Ovary (tissue), 9 donors: ENCODE measurements around the gene RSPH9. TPM values are rescaled to one million over a fixed set of nuclear protein-coding genes. Genes with fewer than 3 reads are reported as not detected.

Source experiments
- DNase-seq, 5 donors: peaks; one replicate each; pipeline ENCODE4 v3.0.0-alpha.2; 2019 to 2020
- H3K27ac ChIP-seq, 2 donors: fragments of 200-600 bp; one replicate each; pipeline versions ENCODE4 v1.5.1 to v1.8.0; 2019 to 2022
- H3K27me3 ChIP-seq: fragments of 200-600 bp; one replicate; pipeline ENCODE4 v1.8.0; 2022
- H3K36me3 ChIP-seq: fragments of 200-600 bp; sonication (generic); one replicate; pipeline ENCODE4 v1.5.1; 2019
- H3K4me1 ChIP-seq: one replicate; pipeline ENCODE4 v1.8.1; 2013; ENCODE audit warnings: mild to moderate bottlenecking, moderate library complexity; ENCODE audit not compliant: insufficient read depth
- H3K4me3 ChIP-seq: fragments of 200-600 bp; sonication (generic); one replicate; pipeline ENCODE4 v1.5.1; 2017
- H3K9me3 ChIP-seq, 2 donors: fragments of 200-600 bp in 1 of 2; sonication (generic) in 1 of 2; one replicate each; pipeline versions ENCODE4 v1.5.1 to v1.8.1; 2013 to 2019; ENCODE audit warnings: mild to moderate bottlenecking in 1 of 2, moderate library complexity in 1 of 2
- CTCF ChIP-seq, 3 donors: fragments of 450-650 bp in 2 of 3; fragments of 200-600 bp in 1 of 3; IDR thresholded peaks; one replicate each; pipeline versions ENCODE4 v1.5.1 to v1.8.0; 2016 to 2022; ENCODE audit warnings: antibody characterized with exemption in 3 of 3, mild to moderate bottlenecking in 1 of 3
- EP300 ChIP-seq: sonication (generic); formaldehyde crosslinking; IDR thresholded peaks from one replicate; pipeline ENCODE4 v1.6.1; 2017; ENCODE audit warnings: antibody characterized with exemption
- POLR2A ChIP-seq: fragments of 450-650 bp; IDR thresholded peaks from one replicate; pipeline ENCODE4 v1.6.1; 2017; ENCODE audit warnings: antibody characterized with exemption, mild to moderate bottlenecking, moderate library complexity
- WGBS, 3 donors: extraction: QIAGEN DNeasy Blood & Tissue Kit in 1 of 3; methylation state at CpG; one replicate each; pipeline versions ENCODE4 v1.1.5 to v1.1.7; 2013 to 2017; 5-methylcytosine and 5-hydroxymethylcytosine counted together
- intact Hi-C, 4 donors: fragments of 100-400 bp; cut with DNase I; formaldehyde crosslinking; loops; one replicate each; pipeline versions ENCODE4 v1.11.0 to v1.15.1; 2022 to 2023
- polyA plus RNA-seq, 2 donors: library from polyadenylated mRNA; stranded (reverse); fragments of 200-250 nt in 1 of 2; fragments of 350-450 nt in 1 of 2; fragmentation: Illumina TruSeq in 1 of 2; extraction: RNeasy Lipid Tissue Mini Kit (QIAGEN cat#74804) in 1 of 2; gene quantifications; one replicate each; pipeline ENCODE4 v1.2.3, GENCODE V29; 2013 to 2014
- total RNA-seq, 7 donors: library from RNA; depleted of rRNA in 2 of 7; stranded (reverse); fragments of >200 nt in 2 of 7; fragmentation: NEBNext Ultra II Directional in 3 of 7; extraction: Animal tissue kit (Norgen Biotek cat#: 25700) in 3 of 7; gene quantifications; one replicate each; pipeline versions ENCODE4 v1.1.0 to v1.2.4, GENCODE V29; 2016 to 2023
- donor health status: DM: no; HTN: no; CAD: no; lungs with moderate emphysema.
- donor health status: DM: no; HTN: no; CAD: no.
- donor health status: Bipolar disorder and iron deficiency.
- donor health status: DM: yes; HTN: yes; CAD: no.
- donor health status: DM: no; HTN: no; CAD: no.
- donor health status: DM: yes; HTN: yes; CAD: no.

Gene RSPH9
- total and polyA plus RNA-seq, 9 donors = 0.20 to 4.7 (median 0.44) TPM; not detected in 1

- no peak for DNase-seq
- Histone ChIP-seq H3K4me1 (peaks cover 16% of the 10 kb centered on the region), H3K36me3 (no peaks in the 10 kb centered on the region), H3K27ac (no peak overlapping the region), H3K27me3 (no peaks in the 10 kb centered on the region), H3K4me3 (no peak overlapping the region), H3K9me3 (no peaks in the 10 kb centered on the region)
- intact Hi-C loops = no loop called here
- TF ChIP-seq EP300 (no peak), POLR2A (no peak), CTCF (IDR thresholded peaks at IDR 0.05) (no peak)
- 89 to 94% (median 90%) methylated on average over 8 of the region's 8 CpGs for WGBS, 3 donors
Measured at GRCh38 chr6:43703512-43704429, 58.9 kb downstream of the RSPH9 start.

- Histone ChIP-seq H3K27ac (no peak overlapping the region), H3K4me3 (no peak overlapping the region), H3K9me3 (no peaks in the 10 kb centered on the region), H3K27me3 (no peaks in the 10 kb centered on the region), H3K36me3 (no peaks in the 10 kb centered on the region), H3K4me1 (peaks cover 21% of the 10 kb centered on the region)
- no peak for DNase-seq
- 3 to 7% (median 6%) methylated on average over 3 of the region's 3 CpGs for WGBS, 3 donors
- TF ChIP-seq EP300 = no peak
- TF ChIP-seq CTCF (IDR thresholded peaks at IDR 0.05) = no peak
- TF ChIP-seq POLR2A = no peak
- intact Hi-C loops = no loop called here
Measured at GRCh38 chr6:43705996-43706395, 61.2 kb downstream of the RSPH9 start.

GRCh38 chr6:43706788-43707187, 62.0 kb downstream of the RSPH9 start:
- DNase-seq = no peak
- WGBS, 3 donors = 42 to 54% (median 46%) methylated on average over 8 of the region's 8 CpGs
- Histone ChIP-seq H3K9me3 (no peaks in the 10 kb centered on the region), H3K27ac (no peak overlapping the region), H3K36me3 (no peaks in the 10 kb centered on the region), H3K27me3 (no peaks in the 10 kb centered on the region), H3K4me1 (peaks cover 21% of the 10 kb centered on the region), H3K4me3 (no peak overlapping the region)
- TF ChIP-seq CTCF (IDR thresholded peaks at IDR 0.05) (no peak), EP300 (no peak), POLR2A (no peak)
- intact Hi-C loops = no loop called here

- no peak overlapping the region for H3K4me3 ChIP-seq
- no peaks in the 10 kb centered on the region for H3K36me3 ChIP-seq
- WGBS, 3 donors = 84 to 89% (median 88%) methylated on average over 7 of the region's 7 CpGs
- H3K4me1 ChIP-seq = peaks cover 18% of the 10 kb centered on the region
- H3K9me3 ChIP-seq = no peaks in the 10 kb centered on the region
- intact Hi-C loops = no loop called here
- H3K27ac ChIP-seq = no peak overlapping the region
- no peak for TF ChIP-seq POLR2A
- no peak for TF ChIP-seq EP300
- no peak for TF ChIP-seq CTCF (IDR thresholded peaks at IDR 0.05)
- H3K27me3 ChIP-seq = no peaks in the 10 kb centered on the region
- DNase-seq = no peak
Measured at GRCh38 chr6:43707269-43707668, 62.4 kb downstream of the RSPH9 start.
